GM23248 (cell line): ENCODE data around the gene FAT3. TPM values are rescaled to one million over a fixed set of nuclear protein-coding genes. Genes with fewer than 3 reads are reported as not detected.
A peak's percentile ranks its signal among the peaks of the same experiment; 100 is the strongest.

Source experiments
- DNase-seq: peaks from one replicate; pipeline ENCODE4 v3.0.0-alpha.2; 2015
- H2AFZ ChIP-seq: fragments of 200-600 bp; sonication (generic); 2 replicates; pipeline ENCODE4 v1.6.1; 2016; ENCODE audit warnings: antibody characterized with exemption
- H3F3A ChIP-seq: fragments of 200-600 bp; sonication (generic); 2 replicates; pipeline ENCODE4 v1.6.1; 2016; ENCODE audit warnings: mild to moderate bottlenecking, antibody characterized with exemption, mixed run types; ENCODE audit not compliant: insufficient read depth
- H3K27ac ChIP-seq: fragments of 200-600 bp; sonication (generic); 2 replicates; pipeline ENCODE4 v1.5.1; 2016; ENCODE audit warnings: mild to moderate bottlenecking
- H3K27me3 ChIP-seq: fragments of 200-600 bp; sonication (generic); replicated peaks from 2 replicates; pipeline ENCODE4 v1.6.1; 2016; ENCODE audit warnings: mild to moderate bottlenecking; ENCODE audit not compliant: insufficient read depth
- H3K36me3 ChIP-seq: fragments of 200-600 bp; sonication (generic); 2 replicates; pipeline ENCODE4 v1.6.1; 2016; ENCODE audit warnings: low read depth, mild to moderate bottlenecking
- H3K4me1 ChIP-seq: fragments of 200-600 bp; sonication (generic); 2 replicates; pipeline ENCODE4 v1.6.1; 2016; ENCODE audit warnings: mild to moderate bottlenecking; ENCODE audit not compliant: insufficient read depth
- H3K4me2 ChIP-seq: fragments of 200-600 bp; sonication (generic); one replicate; pipeline ENCODE4 v1.6.1; 2016; ENCODE audit warnings: mild to moderate bottlenecking; ENCODE audit not compliant: unreplicated experiment
- H3K4me3 ChIP-seq: fragments of 200-600 bp; sonication (generic); 2 replicates; pipeline ENCODE4 v1.5.1; 2016; ENCODE audit warnings: mild to moderate bottlenecking
- H3K79me2 ChIP-seq: fragments of 200-600 bp; sonication (generic); 2 replicates; pipeline ENCODE4 v1.6.1; 2016; ENCODE audit warnings: mild to moderate bottlenecking; ENCODE audit not compliant: insufficient read depth
- H3K9ac ChIP-seq: fragments of 200-600 bp; sonication (generic); 2 replicates; pipeline ENCODE4 v1.6.1; 2016; ENCODE audit warnings: mild to moderate bottlenecking
- H3K9me2 ChIP-seq: fragments of 200-600 bp; sonication (generic); 2 replicates; pipeline ENCODE4 v1.6.1; 2016; ENCODE audit warnings: mixed run types, mild to moderate bottlenecking, moderate library complexity; ENCODE audit not compliant: insufficient read depth
- H3K9me3 ChIP-seq: fragments of 200-600 bp; sonication (generic); one replicate; pipeline ENCODE4 v1.6.1; 2017; ENCODE audit warnings: low read depth
- H4K20me1 ChIP-seq: fragments of 200-600 bp; sonication (generic); 2 replicates; pipeline ENCODE4 v1.6.0; 2016; ENCODE audit not compliant: insufficient read depth
- EZH2 ChIP-seq: fragments of 200-600 bp; sonication (generic); IDR thresholded peaks from 2 replicates; pipeline ENCODE4 v1.6.1; 2018; ENCODE audit warnings: antibody characterized with exemption, mild to moderate bottlenecking; ENCODE audit not compliant: insufficient read depth, poor library complexity, severe bottlenecking
- EZH2phosphoT487 ChIP-seq: fragments of 200-600 bp; sonication (generic); IDR thresholded peaks from 2 replicates; pipeline ENCODE4 v1.6.1; 2018; ENCODE audit warnings: antibody characterized with exemption, moderate library complexity, mild to moderate bottlenecking, low read depth; ENCODE audit not compliant: insufficient read depth
- WGBS, 2 experiments: methylation state at CpG; one replicate each; pipeline ENCODE4 v1.1.6; 2015 to 2017; ENCODE audit warnings: low lambda C conversion rate in 2 of 2, low coverage in 1 of 2; ENCODE audit errors: missing lambda C conversion rate in 2 of 2; 5-methylcytosine and 5-hydroxymethylcytosine counted together
- in situ Hi-C: fragments of 300-500 bp; cut with MboI; formaldehyde crosslinking; loops from 2 replicates; pipeline ENCODE4 v1.15.0; 2020
- polyA plus RNA-seq: library from polyadenylated mRNA; unstranded; fragments of >200 nt; fragmentation: Nextera tagmentation; extraction: Ambion mirVana; gene quantifications from 2 replicates; pipeline ENCODE4 v1.2.1, GENCODE V29; 2016
- total RNA-seq: library from RNA; depleted of rRNA; stranded (reverse); fragments of >200 nt; shearing (Covaris generic); gene quantifications from 2 replicates; pipeline ENCODE4 v1.2.3, GENCODE V29; 2014

The FAT3 gene
- total and polyA plus RNA-seq, 2 experiments from 2014 or later, result 0.19 to 1.9 TPM

GRCh38 chr11:92246630-92247029, 22.0 kb downstream of the FAT3 start:
- no peak overlapping the region for H2AFZ ChIP-seq
- H3K9ac ChIP-seq, result no peak overlapping the region
- H3K4me1 ChIP-seq, result peaks cover 5% of the 10 kb centered on the region
- no peaks in the 10 kb centered on the region for H3K79me2 ChIP-seq
- in situ Hi-C loops, result no loop called here
- H3F3A ChIP-seq, result peaks cover 2% of the 10 kb centered on the region; the same call in 1 of the 2 replicates
- H3K27ac ChIP-seq, result no peak overlapping the region
- DNase-seq, result no peak
- H4K20me1 ChIP-seq, result no peaks in the 10 kb centered on the region
- 0 out of 2 replicates have a peak, but pooled peaks cover 12% of the 10 kb centered on the region for H3K27me3 ChIP-seq
- H3K9me3 ChIP-seq, result no peaks in the 10 kb centered on the region
- H3K9me2 ChIP-seq, result no peaks in the 10 kb centered on the region
- TF ChIP-seq EZH2phosphoT487, result no peak
- no peak for TF ChIP-seq EZH2
- no peaks in the 10 kb centered on the region for H3K36me3 ChIP-seq
- H3K4me3 ChIP-seq, result no peak overlapping the region
- no peak overlapping the region for H3K4me2 ChIP-seq

- 37 to 42% methylated on average over 7 of the region's 7 CpGs for WGBS, 2 experiments
- in situ Hi-C loops, result no loop called here
- H3K9me2 ChIP-seq, result no peaks in the 10 kb centered on the region
These were observed 24.6 kb downstream of the FAT3 start for GRCh38 chr11:92249156-92249753.

DNA sequence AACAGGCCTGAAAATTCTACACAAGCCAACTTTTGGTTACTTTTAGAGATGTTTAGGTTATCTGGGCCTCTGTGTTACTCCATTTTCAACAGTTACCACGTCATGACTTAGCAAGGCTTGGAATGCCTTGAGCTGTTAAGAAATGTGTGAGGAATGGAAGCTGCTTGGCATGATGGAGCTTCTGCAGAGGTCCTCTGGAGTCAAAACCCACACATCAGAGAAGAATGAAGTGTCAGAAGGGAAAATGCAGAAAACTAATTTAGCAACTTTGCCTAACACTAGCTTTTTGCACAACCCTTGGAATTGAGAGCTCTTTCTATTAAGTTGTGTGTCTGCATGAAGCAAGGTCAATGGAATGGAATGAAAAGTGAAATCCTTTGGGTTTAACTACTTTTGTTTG, 27.4 kb downstream of the FAT3 start:
- Histone ChIP-seq H3K9me3 (no peaks in the 10 kb centered on the region), H3K79me2 (no peaks in the 10 kb centered on the region), H4K20me1 (no peaks in the 10 kb centered on the region), H3K36me3 (no peaks in the 10 kb centered on the region), H3K4me3 (no peak overlapping the region), H2AFZ (no peak overlapping the region), H3K4me1 (peaks cover 35% of the 10 kb centered on the region), H3K9ac (no peak overlapping the region), H3K27me3 (no peaks in the 10 kb centered on the region), H3K4me2 (no peak overlapping the region), H3F3A (peaks cover 27% of the 10 kb centered on the region), H3K9me2 (no peaks in the 10 kb centered on the region), H3K27ac (peak overlapping the region; percentile 31)
- in situ Hi-C loops, result no loop called here
- peak; percentile 74 for DNase-seq
- TF ChIP-seq EZH2 (no peak), EZH2phosphoT487 (no peak)
- 52 to 56% methylated on average over 1 of the region's 1 CpG for WGBS, 2 experiments

More at GRCh38 chr11:92249156-92249753, 24.6 kb downstream of the FAT3 start:
- no peak for DNase-seq
- H3K27me3 ChIP-seq, result 0 out of 2 replicates have a peak, but pooled peaks cover 2% of the 10 kb centered on the region
- H3K4me2 ChIP-seq, result no peak overlapping the region
- no peaks in the 10 kb centered on the region for H3K9me3 ChIP-seq
- no peaks in the 10 kb centered on the region for H4K20me1 ChIP-seq
- peaks cover 32% of the 10 kb centered on the region for H3K4me1 ChIP-seq
- H3K4me3 ChIP-seq, result no peak overlapping the region
- peaks cover 26% of the 10 kb centered on the region for H3F3A ChIP-seq
- H3K9ac ChIP-seq, result no peak overlapping the region
- no peak for TF ChIP-seq EZH2phosphoT487
- no peak for TF ChIP-seq EZH2
- H3K36me3 ChIP-seq, result no peaks in the 10 kb centered on the region
- no peaks in the 10 kb centered on the region for H3K79me2 ChIP-seq
- no peak overlapping the region for H2AFZ ChIP-seq
- H3K27ac ChIP-seq, result no peak overlapping the region

GRCh38 chr11:92253421-92253820, 28.8 kb downstream of the FAT3 start:
- no peak overlapping the region for H3K27ac ChIP-seq
- no peaks in the 10 kb centered on the region for H3K9me2 ChIP-seq
- no peaks in the 10 kb centered on the region for H3K27me3 ChIP-seq
- H3K36me3 ChIP-seq, result no peaks in the 10 kb centered on the region
- H2AFZ ChIP-seq, result no peak overlapping the region
- H3K4me2 ChIP-seq, result no peak overlapping the region
- H3K4me1 ChIP-seq, result peaks cover 35% of the 10 kb centered on the region
- no peaks in the 10 kb centered on the region for H3K79me2 ChIP-seq
- no peaks in the 10 kb centered on the region for H4K20me1 ChIP-seq
- H3K9me3 ChIP-seq, result no peaks in the 10 kb centered on the region
- no peak overlapping the region for H3K9ac ChIP-seq
- WGBS, 2 experiments, result 77 to 91% methylated on average over 1 of the region's 1 CpG
- H3K4me3 ChIP-seq, result no peak overlapping the region
- peaks cover 27% of the 10 kb centered on the region for H3F3A ChIP-seq
- in situ Hi-C loops, result no loop called here
- TF ChIP-seq EZH2phosphoT487 (no peak), EZH2 (no peak)
- peak; percentile 10 for DNase-seq

DNA sequence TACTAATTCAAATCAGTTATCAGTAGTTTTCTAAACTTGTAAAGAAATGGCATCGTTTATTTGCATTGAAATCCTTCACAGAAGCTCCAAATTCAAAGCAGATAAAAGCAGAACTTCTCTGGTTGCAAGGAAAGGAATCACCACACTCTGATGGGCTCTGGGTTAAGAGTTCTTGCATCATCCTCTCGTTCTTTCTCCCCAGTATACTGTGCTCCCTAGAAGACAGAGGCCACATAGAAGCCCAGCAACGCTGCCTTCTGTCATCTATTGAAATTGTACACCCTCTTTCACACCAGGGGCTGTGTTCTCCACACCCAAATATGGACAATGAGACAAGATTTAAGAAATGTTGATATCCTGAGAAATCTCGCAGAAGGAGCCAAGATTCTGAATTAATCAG, 29.3 kb downstream of the FAT3 start:
- Histone ChIP-seq H2AFZ (peak overlapping the region; percentile 33; the same call in 1 of the 2 replicates), H3K9me2 (no peaks in the 10 kb centered on the region), H3K4me2 (peak overlapping the region; percentile 27), H3K9me3 (no peaks in the 10 kb centered on the region), H3K36me3 (no peaks in the 10 kb centered on the region), H3K4me1 (peaks cover 35% of the 10 kb centered on the region), H3F3A (peaks cover 27% of the 10 kb centered on the region), H3K27ac (no peak overlapping the region), H3K9ac (no peak overlapping the region), H4K20me1 (no peaks in the 10 kb centered on the region), H3K79me2 (no peaks in the 10 kb centered on the region), H3K27me3 (no peaks in the 10 kb centered on the region), H3K4me3 (no peak overlapping the region)
- TF ChIP-seq EZH2phosphoT487, result no peak
- TF ChIP-seq EZH2, result no peak
- 44 to 48% methylated on average over 4 of the region's 4 CpGs for WGBS, 2 experiments
- peak; percentile 26 for DNase-seq
- in situ Hi-C loops, result no loop called here
